ENCODE measurements around the gene TSHZ2.

The TSHZ2 gene

DNA sequence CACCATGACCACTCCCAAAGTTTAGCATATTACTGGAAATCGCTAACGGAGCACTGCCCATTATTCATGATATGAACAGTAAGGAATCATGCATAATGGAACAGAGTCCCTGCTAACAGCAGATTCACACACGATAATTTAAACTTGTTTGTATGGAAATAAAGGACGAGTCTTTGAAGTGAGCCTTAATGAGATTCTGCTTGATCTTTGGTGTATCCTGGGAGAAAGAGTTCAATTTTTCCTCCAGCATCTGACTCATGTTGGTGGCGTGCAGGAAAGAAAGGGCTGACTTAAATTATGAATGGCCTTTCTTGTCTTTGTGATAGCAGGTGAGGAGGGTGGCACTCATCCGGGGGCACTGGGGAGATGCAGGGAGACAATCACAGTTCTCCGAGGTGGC lies 426.9 kb downstream of the TSHZ2 start:
- no peak overlapping the region for H3K4me3 ChIP-seq (replicated peaks in 1 of 2; ENCODE audit: low read depth in 2 of 2, low read length in 2 of 2)
- TF ChIP-seq CTCF (IDR thresholded peaks at IDR 0.05; ENCODE audit: low read depth, low read length), result no peak
- no peak for DNase-seq (ENCODE audit: low read depth in 2 of 2)

DNA sequence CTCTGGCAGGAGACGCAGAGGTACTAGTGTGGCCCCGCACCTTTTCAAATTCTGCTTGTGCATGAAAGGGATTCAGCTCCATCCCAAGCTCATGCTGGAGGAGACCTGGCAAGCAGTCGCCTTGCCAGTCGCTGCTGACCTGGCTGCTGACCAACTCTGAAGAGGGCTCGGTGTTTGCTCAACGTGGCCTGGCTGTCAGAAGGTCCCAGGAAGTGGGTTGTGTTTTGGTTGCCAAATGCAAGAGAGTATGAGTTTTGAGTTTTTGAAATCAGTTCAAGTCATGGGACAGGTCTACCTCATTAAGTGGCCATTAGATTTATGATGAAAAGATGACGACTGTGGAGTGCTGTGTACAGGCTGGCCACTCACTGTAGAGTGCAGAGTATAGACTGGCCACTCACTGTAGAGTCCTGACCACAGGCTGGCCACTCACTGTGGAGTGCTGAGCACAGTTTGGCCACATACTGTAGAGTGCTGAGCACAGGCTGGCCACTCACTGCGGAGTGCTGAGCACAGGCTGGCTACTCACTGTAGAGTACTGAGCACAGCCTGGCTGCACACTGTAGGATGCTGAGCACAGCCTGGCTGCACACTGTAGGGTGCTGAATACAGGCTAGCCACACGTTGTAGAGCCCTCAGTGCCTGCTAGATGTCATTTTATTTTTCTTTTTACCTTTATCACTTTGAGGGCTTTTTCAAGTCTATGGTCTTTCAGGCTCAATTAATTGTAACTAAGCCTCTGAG lies 427.6 kb downstream of the TSHZ2 start:
- no peak for TF ChIP-seq CTCF (IDR thresholded peaks at IDR 0.05; ENCODE audit: low read depth, low read length)
- no peak overlapping the region for H3K4me3 ChIP-seq (replicated peaks in 1 of 2; ENCODE audit: low read depth in 2 of 2, low read length in 2 of 2)
- DNase-seq (ENCODE audit: low read depth in 2 of 2), result no peak

DNA sequence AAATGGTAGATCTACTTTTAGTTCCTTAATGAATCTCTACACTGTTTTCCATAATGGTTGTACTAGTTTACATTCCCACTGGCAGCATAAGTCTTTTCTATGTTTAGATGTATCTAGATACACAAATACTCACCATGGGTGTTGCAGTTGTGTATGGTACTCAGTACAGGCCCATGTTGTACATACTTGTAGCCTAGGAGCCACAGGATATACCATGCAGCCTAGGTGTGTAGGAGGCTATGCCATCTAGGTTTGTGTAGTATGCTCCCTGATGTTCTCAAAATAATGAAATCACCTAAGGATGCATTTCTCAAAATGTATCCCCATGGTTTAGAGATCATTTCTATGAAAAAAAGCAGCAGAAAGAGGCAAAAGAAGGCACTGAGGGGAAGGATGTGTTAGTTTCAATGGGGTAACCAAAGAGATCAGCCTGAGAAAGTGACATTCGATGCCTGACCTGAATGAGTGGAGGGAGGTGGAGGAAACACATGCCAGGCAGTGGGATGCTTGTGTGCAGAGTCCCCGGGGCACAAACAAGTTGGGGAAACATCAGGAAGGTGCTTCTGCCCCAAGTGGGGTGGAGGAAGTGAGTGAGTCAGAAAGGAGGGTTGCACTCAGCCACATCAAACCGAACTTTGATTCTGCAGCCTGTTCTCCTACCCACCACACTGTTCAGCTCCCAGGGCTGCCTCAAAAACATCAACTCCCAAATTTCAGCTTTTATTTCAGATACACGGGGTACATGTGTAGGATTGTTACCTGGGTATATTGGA lies 430.3 kb downstream of the TSHZ2 start:
- H3K4me3 ChIP-seq (replicated peaks in 1 of 2; ENCODE audit: low read depth in 2 of 2, low read length in 2 of 2), result no peak overlapping the region
- TF ChIP-seq CTCF (IDR thresholded peaks at IDR 0.05; ENCODE audit: low read depth, low read length), result no peak
- DNase-seq (ENCODE audit: low read depth in 2 of 2), result no peak

- DNase-seq (ENCODE audit: low read depth in 2 of 2), result no peak
- no peak for TF ChIP-seq CTCF (IDR thresholded peaks at IDR 0.05; ENCODE audit: low read depth, low read length)
- no peak overlapping the region for H3K4me3 ChIP-seq (replicated peaks in 1 of 2; ENCODE audit: low read depth in 2 of 2, low read length in 2 of 2)
These were observed 430.9 kb downstream of the TSHZ2 start for GRCh38 chr20:53403029-53403428.

- no peak overlapping the region for H3K4me3 ChIP-seq (replicated peaks in 1 of 2; ENCODE audit: low read depth in 2 of 2, low read length in 2 of 2)
- TF ChIP-seq CTCF (IDR thresholded peaks at IDR 0.05; ENCODE audit: low read depth, low read length), result no peak
- DNase-seq (ENCODE audit: low read depth in 2 of 2), result no peak
These were observed 433.0 kb downstream of the TSHZ2 start for GRCh38 chr20:53405139-53405538.

DNA sequence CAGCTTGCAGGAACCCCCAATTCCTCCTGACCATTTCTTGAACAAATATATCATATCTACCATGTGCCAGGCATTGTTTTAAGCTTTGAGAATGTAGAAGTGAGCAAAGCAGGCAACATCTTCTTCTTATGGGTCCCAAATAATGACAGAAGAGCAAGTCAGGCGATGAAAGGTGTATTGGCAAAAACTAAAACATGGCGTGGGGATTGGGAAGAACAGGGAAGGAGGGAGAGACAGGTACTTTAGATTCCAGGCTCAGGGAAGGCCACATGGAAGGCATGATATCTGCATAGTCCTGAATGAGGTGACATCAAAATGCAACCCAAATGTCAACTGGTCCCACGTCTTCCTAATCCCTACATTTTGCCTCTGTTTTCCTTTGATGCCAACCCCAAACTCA lies 434.4 kb downstream of the TSHZ2 start:
- no peak for TF ChIP-seq CTCF (IDR thresholded peaks at IDR 0.05; ENCODE audit: low read depth, low read length)
- DNase-seq (ENCODE audit: low read depth in 2 of 2), result no peak
- no peak overlapping the region for H3K4me3 ChIP-seq (replicated peaks in 1 of 2; ENCODE audit: low read depth in 2 of 2, low read length in 2 of 2)

Data from cardiac fibroblast (primary cell).